Naive B cell (primary cell): Measurements from ENCODE around the gene EPB41L1. TPM values are rescaled to one million over a fixed set of nuclear protein-coding genes. Genes with fewer than 3 reads are reported as not detected.
A peak's percentile ranks its signal among the peaks of the same experiment; 100 is the strongest.

Source experiments
- ATAC-seq, 2 donors: fragments of 150-1000 bp; cut with Tn5 transposase; 2 replicates each; pipeline ENCODE4 v1.10.0; 2021; ENCODE audit warnings: low read depth in 2 of 2, mild to moderate bottlenecking in 2 of 2, moderate library complexity in 2 of 2
- DNase-seq: peaks from one replicate; pipeline ENCODE4 v3.0.0; 2022
- H3K27ac Mint-ChIP-seq, 6 donors: one replicate each; pipeline ENCODE4 v1.8.0; 2020 to 2022; ENCODE audit warnings: mild to moderate bottlenecking in 6 of 6, mixed read lengths in 6 of 6, moderate library complexity in 5 of 6, inconsistent platforms in 2 of 6
- H3K27me3 Mint-ChIP-seq, 3 donors: one replicate each; pipeline ENCODE4 v1.8.0; 2021 to 2022; ENCODE audit warnings: mixed read lengths in 3 of 3, mild to moderate bottlenecking in 1 of 3
- H3K36me3 Mint-ChIP-seq, 2 donors: one replicate each; pipeline ENCODE4 v1.8.0; 2020 to 2022; ENCODE audit warnings: mixed read lengths in 2 of 2, inconsistent platforms in 1 of 2, mild to moderate bottlenecking in 1 of 2
- H3K4me1 Mint-ChIP-seq, 3 donors: one replicate each; pipeline ENCODE4 v1.8.0; 2020 to 2022; ENCODE audit warnings: mixed read lengths in 3 of 3, inconsistent platforms in 1 of 3, mild to moderate bottlenecking in 1 of 3, moderate library complexity in 1 of 3
- H3K4me3 Mint-ChIP-seq, 8 donors: one replicate each; pipeline ENCODE4 v1.8.0; 2020 to 2022; ENCODE audit warnings: mild to moderate bottlenecking in 8 of 8, mixed read lengths in 8 of 8, moderate library complexity in 8 of 8, inconsistent platforms in 2 of 8
- H3K9me3 Mint-ChIP-seq, 7 donors: one replicate each; pipeline ENCODE4 v1.8.0; 2020 to 2022; ENCODE audit warnings: mixed read lengths in 7 of 7, mild to moderate bottlenecking in 5 of 7, inconsistent platforms in 2 of 7, moderate library complexity in 1 of 7
- polyA plus RNA-seq, 6 donors: library from polyadenylated mRNA; unstranded; fragments of 300-500 nt; fragmentation: Illumina TruSeq; gene quantifications; one replicate each; pipeline ENCODE4 v1.2.3, GENCODE V29; 2021; ENCODE audit warnings: low read depth in 6 of 6

EPB41L1 gene
- polyA plus RNA-seq, 6 donors from 2014 or later = not detected

GRCh38 chr20:36150847-36151539, 3.5 kb upstream of the EPB41L1 start:
- peaks cover 6 to 47% (median 38%) of the 10 kb centered on the region in 3 donors for H3K27me3 Mint-ChIP-seq
- H3K4me1 Mint-ChIP-seq = peaks cover 9 to 12% (median 9%) of the 10 kb centered on the region in 3 donors
- H3K4me3 Mint-ChIP-seq = no peak overlapping the region
- ATAC-seq (no peak), DNase-seq (no peak)
- H3K36me3 Mint-ChIP-seq = no peaks in the 10 kb centered on the region
- no peak overlapping the region for H3K27ac Mint-ChIP-seq
- no peaks in the 10 kb centered on the region for H3K9me3 Mint-ChIP-seq

- DNase-seq (no peak), ATAC-seq (no peak)
- no peak overlapping the region for H3K27ac Mint-ChIP-seq
- no peaks in the 10 kb centered on the region for H3K9me3 Mint-ChIP-seq
- H3K27me3 Mint-ChIP-seq = peaks cover 9 to 47% (median 38%) of the 10 kb centered on the region in 3 donors
- H3K36me3 Mint-ChIP-seq = no peaks in the 10 kb centered on the region
- H3K4me1 Mint-ChIP-seq = peaks cover 12 to 21% (median 20%) of the 10 kb centered on the region in 3 donors
- H3K4me3 Mint-ChIP-seq = peak overlapping the region in 1 of 8 donors; percentile 39
Measured at GRCh38 chr20:36152261-36152660, 2.3 kb upstream of the EPB41L1 start.

GRCh38 chr20:36153204-36153603, 1.3 kb upstream of the EPB41L1 start:
- Mint-ChIP-seq H3K36me3 (no peaks in the 10 kb centered on the region), H3K27me3 (peaks cover 11 to 44% (median 38%) of the 10 kb centered on the region in 3 donors), H3K27ac (peak overlapping the region in 1 of 6 donors; percentile 57), H3K4me1 (peaks cover 12 to 21% (median 20%) of the 10 kb centered on the region in 3 donors), H3K4me3 (peak overlapping the region in 4 of 8 donors; percentile 10 to 79 (median 66)), H3K9me3 (no peaks in the 10 kb centered on the region)
- ATAC-seq = no peak
- no peak for DNase-seq

GRCh38 chr20:36153736-36154699, 522 bp upstream of the EPB41L1 start:
- Mint-ChIP-seq H3K4me3 (peak overlapping the region in 7 of 8 donors; percentile 10 to 79 (median 53)), H3K4me1 (peaks cover 12 to 21% (median 20%) of the 10 kb centered on the region in 3 donors), H3K27ac (peak overlapping the region in 1 of 6 donors; percentile 53), H3K27me3 (peaks cover 14 to 41% (median 38%) of the 10 kb centered on the region in 3 donors), H3K36me3 (no peaks in the 10 kb centered on the region), H3K9me3 (no peaks in the 10 kb centered on the region)
- peak; percentile 41 to 61 for ATAC-seq
- no peak for DNase-seq

- no peak for DNase-seq
- Mint-ChIP-seq H3K9me3 (no peaks in the 10 kb centered on the region), H3K27me3 (peaks cover 17 to 46% (median 38%) of the 10 kb centered on the region in 3 donors), H3K4me1 (peaks cover 8 to 21% (median 18%) of the 10 kb centered on the region in 3 donors), H3K36me3 (no peaks in the 10 kb centered on the region), H3K27ac (no peak overlapping the region), H3K4me3 (peak overlapping the region in 4 of 8 donors; percentile 34 to 72 (median 70))
- no peak for ATAC-seq
Measured at GRCh38 chr20:36155629-36155971, 1.1 kb downstream of the EPB41L1 start.

GRCh38 chr20:36155991-36156390, 1.5 kb downstream of the EPB41L1 start:
- ATAC-seq = no peak
- no peaks in the 10 kb centered on the region for H3K36me3 Mint-ChIP-seq
- DNase-seq = no peak
- H3K27me3 Mint-ChIP-seq = peaks cover 21 to 46% (median 38%) of the 10 kb centered on the region in 3 donors
- peak overlapping the region in 1 of 8 donors; percentile 47 for H3K4me3 Mint-ChIP-seq
- H3K4me1 Mint-ChIP-seq = peaks cover 8 to 21% (median 18%) of the 10 kb centered on the region in 3 donors
- no peaks in the 10 kb centered on the region for H3K9me3 Mint-ChIP-seq
- H3K27ac Mint-ChIP-seq = no peak overlapping the region

- Mint-ChIP-seq H3K36me3 (no peaks in the 10 kb centered on the region), H3K4me3 (peak overlapping the region in 1 of 8 donors; percentile 12), H3K27me3 (peaks cover 28 to 40% (median 30%) of the 10 kb centered on the region in 3 donors), H3K27ac (peak overlapping the region in 1 of 6 donors; percentile 20), H3K4me1 (peaks cover 8 to 21% (median 18%) of the 10 kb centered on the region in 3 donors), H3K9me3 (no peaks in the 10 kb centered on the region)
- no peak for DNase-seq
- no peak for ATAC-seq
Measured at GRCh38 chr20:36157610-36158009, 3.1 kb downstream of the EPB41L1 start.

- Mint-ChIP-seq H3K9me3 (no peaks in the 10 kb centered on the region), H3K36me3 (no peaks in the 10 kb centered on the region), H3K27me3 (peaks cover 27 to 36% (median 28%) of the 10 kb centered on the region in 3 donors), H3K4me1 (peaks cover 8 to 16% (median 15%) of the 10 kb centered on the region in 3 donors), H3K4me3 (no peak overlapping the region), H3K27ac (no peak overlapping the region)
- ATAC-seq (no peak), DNase-seq (no peak)
Measured at GRCh38 chr20:36158160-36158741, 3.7 kb downstream of the EPB41L1 start.

GRCh38 chr20:36159833-36160232, 5.3 kb downstream of the EPB41L1 start:
- H3K27me3 Mint-ChIP-seq = peaks cover 24 to 30% (median 28%) of the 10 kb centered on the region in 3 donors
- no peak overlapping the region for H3K27ac Mint-ChIP-seq
- no peak overlapping the region for H3K4me3 Mint-ChIP-seq
- H3K9me3 Mint-ChIP-seq = no peaks in the 10 kb centered on the region
- H3K4me1 Mint-ChIP-seq = peaks cover 8 to 15% (median 15%) of the 10 kb centered on the region in 3 donors
- no peaks in the 10 kb centered on the region for H3K36me3 Mint-ChIP-seq
- ATAC-seq = no peak
- DNase-seq = no peak

GRCh38 chr20:36162272-36162966, 7.9 kb downstream of the EPB41L1 start:
- H3K4me3 Mint-ChIP-seq = no peak overlapping the region
- no peak for DNase-seq
- H3K9me3 Mint-ChIP-seq = no peaks in the 10 kb centered on the region
- no peak overlapping the region for H3K27ac Mint-ChIP-seq
- peaks cover 0 to 8% (median 0%) of the 10 kb centered on the region in 3 donors for H3K4me1 Mint-ChIP-seq
- no peak for ATAC-seq
- H3K27me3 Mint-ChIP-seq = peaks cover 8 to 18% (median 13%) of the 10 kb centered on the region in 3 donors
- no peaks in the 10 kb centered on the region for H3K36me3 Mint-ChIP-seq

- ATAC-seq = no peak
- DNase-seq = no peak
- Mint-ChIP-seq H3K27ac (peak overlapping the region in 1 of 6 donors; percentile 38), H3K27me3 (peaks cover 0 to 16% (median 8%) of the 10 kb centered on the region in 3 donors), H3K36me3 (no peaks in the 10 kb centered on the region), H3K4me3 (no peak overlapping the region), H3K9me3 (no peaks in the 10 kb centered on the region), H3K4me1 (peaks cover 0 to 8% (median 0%) of the 10 kb centered on the region in 3 donors)
Measured at GRCh38 chr20:36167902-36168503, 13.5 kb downstream of the EPB41L1 start.

GRCh38 chr20:36170542-36171215, 16.1 kb downstream of the EPB41L1 start:
- DNase-seq (no peak), ATAC-seq (no peak)
- Mint-ChIP-seq H3K27me3 (peaks cover 0 to 20% (median 9%) of the 10 kb centered on the region in 3 donors), H3K4me3 (peak overlapping the region in 1 of 8 donors; percentile 74), H3K4me1 (peaks cover 0 to 9% (median 4%) of the 10 kb centered on the region in 3 donors), H3K27ac (no peak overlapping the region), H3K9me3 (no peaks in the 10 kb centered on the region), H3K36me3 (no peaks in the 10 kb centered on the region)
